HG03196 (cell line): ENCODE results near the gene GJA8.
"Not testable (repeated sequence)": the region's sequence is repeated elsewhere in the genome, so short reads cannot be mapped to it uniquely, and the experiment has no call there.

Experiments
- ATAC-seq: cut with Tn5 transposase; IDR thresholded peaks from one replicate; pipeline ENCODE4 v1.9.1; 2021; ENCODE audit not compliant: unreplicated experiment

Gene GJA8

GRCh38 chr1:147902253-147902845, at the start of gene GJA8:
Gene GJA8 (plus strand): TSS chr1:147902795. CDS start chr1:147907956, 5,161 bp downstream.
- ATAC-seq: no peak

- ATAC-seq: no peak
These were observed 49.2 kb upstream of the GJA8 start for GRCh38 chr1:147853391-147853790.

- not testable (repeated sequence) for ATAC-seq
These were observed 47.6 kb upstream of the GJA8 start for GRCh38 chr1:147854989-147855388.

- ATAC-seq: not testable (repeated sequence)
These were observed 46.6 kb upstream of the GJA8 start for GRCh38 chr1:147855996-147856395.

- not testable (repeated sequence) for ATAC-seq
These were observed 35.4 kb upstream of the GJA8 start for GRCh38 chr1:147867204-147867603.

- ATAC-seq: no peak
These were observed 24.6 kb upstream of the GJA8 start for GRCh38 chr1:147878022-147878421.

GRCh38 chr1:147879911-147880310, 22.7 kb upstream of the GJA8 start:
- ATAC-seq: no peak

- no peak for ATAC-seq
These were observed 20.1 kb upstream of the GJA8 start for GRCh38 chr1:147882535-147882934.

- peak; percentile 71 for ATAC-seq
These were observed 12.3 kb upstream of the GJA8 start for GRCh38 chr1:147890177-147890790.

GRCh38 chr1:147891088-147891487, 11.5 kb upstream of the GJA8 start:
- no peak for ATAC-seq

- ATAC-seq: no peak
These were observed 10.4 kb upstream of the GJA8 start for GRCh38 chr1:147892216-147892615.

- no peak for ATAC-seq
These were observed 9.8 kb upstream of the GJA8 start for GRCh38 chr1:147892731-147893214.

GRCh38 chr1:147895123-147895522, 7.5 kb upstream of the GJA8 start:
- no peak for ATAC-seq

GRCh38 chr1:147897029-147897752, 5.4 kb upstream of the GJA8 start:
- ATAC-seq: no peak

- ATAC-seq: no peak
These were observed 4.8 kb upstream of the GJA8 start for GRCh38 chr1:147897789-147898188.

- no peak for ATAC-seq
These were observed 2.1 kb downstream of the GJA8 start for GRCh38 chr1:147904726-147905125.

- ATAC-seq: no peak
These were observed 5.4 kb downstream of the GJA8 start for GRCh38 chr1:147907786-147908509.

- ATAC-seq: no peak
These were observed 10.0 kb downstream of the GJA8 start for GRCh38 chr1:147912553-147912952.

GRCh38 chr1:147913362-147913942, 10.9 kb downstream of the GJA8 start:
- no peak for ATAC-seq

- no peak for ATAC-seq
These were observed 17.3 kb downstream of the GJA8 start for GRCh38 chr1:147919896-147920295.

- ATAC-seq: no peak
These were observed 22.2 kb downstream of the GJA8 start for GRCh38 chr1:147924813-147925212.
